Mammary epithelial cell (primary cell): ENCODE data around the gene C19orf25.

Experiments used
- EZH2 ChIP-seq: IDR thresholded peaks from 2 replicates; pipeline ENCODE4 v1.6.1; 2012; ENCODE audit warnings: low read length, inconsistent platforms, borderline replicate concordance
- TF ChIP-seq, protein P1 (sequence below), 2 donors: IDR thresholded peaks in 1 of 2; conservative IDR thresholded peaks in 1 of 2; 2 replicates each; pipeline ENCODE4 v1.5.1; 2011 to 2012; ENCODE audit warnings: inconsistent platforms in 2 of 2, low read length in 2 of 2, mild to moderate bottlenecking in 2 of 2, control low read depth in 1 of 2, low read depth in 1 of 2; ENCODE audit not compliant: insufficient read depth in 1 of 2; ENCODE audit errors: extremely low read depth in 1 of 2

DNA sequence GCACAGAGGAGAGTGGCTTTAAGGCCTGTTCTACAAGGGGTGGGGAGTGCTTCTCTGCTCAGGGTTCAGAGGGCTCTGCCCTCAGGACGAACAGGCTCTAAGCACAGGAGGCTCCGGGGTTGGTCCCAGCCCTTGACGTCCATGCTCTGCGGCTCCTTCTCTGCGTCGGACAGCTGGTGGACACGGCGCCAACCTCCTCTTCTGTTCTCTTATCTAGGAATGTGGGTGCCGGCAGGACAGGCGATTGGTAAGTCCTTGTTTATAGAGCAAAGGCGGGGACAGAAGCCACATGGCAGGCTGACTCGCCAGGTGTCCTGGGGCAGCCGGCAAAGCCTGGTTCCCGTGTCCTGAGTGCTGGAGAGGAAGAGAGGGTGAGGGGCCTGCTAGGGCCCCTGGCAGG lies 49.3 kb downstream of the C19orf25 start:
- no peak for TF ChIP-seq EZH2
- TF ChIP-seq, protein P1, sequence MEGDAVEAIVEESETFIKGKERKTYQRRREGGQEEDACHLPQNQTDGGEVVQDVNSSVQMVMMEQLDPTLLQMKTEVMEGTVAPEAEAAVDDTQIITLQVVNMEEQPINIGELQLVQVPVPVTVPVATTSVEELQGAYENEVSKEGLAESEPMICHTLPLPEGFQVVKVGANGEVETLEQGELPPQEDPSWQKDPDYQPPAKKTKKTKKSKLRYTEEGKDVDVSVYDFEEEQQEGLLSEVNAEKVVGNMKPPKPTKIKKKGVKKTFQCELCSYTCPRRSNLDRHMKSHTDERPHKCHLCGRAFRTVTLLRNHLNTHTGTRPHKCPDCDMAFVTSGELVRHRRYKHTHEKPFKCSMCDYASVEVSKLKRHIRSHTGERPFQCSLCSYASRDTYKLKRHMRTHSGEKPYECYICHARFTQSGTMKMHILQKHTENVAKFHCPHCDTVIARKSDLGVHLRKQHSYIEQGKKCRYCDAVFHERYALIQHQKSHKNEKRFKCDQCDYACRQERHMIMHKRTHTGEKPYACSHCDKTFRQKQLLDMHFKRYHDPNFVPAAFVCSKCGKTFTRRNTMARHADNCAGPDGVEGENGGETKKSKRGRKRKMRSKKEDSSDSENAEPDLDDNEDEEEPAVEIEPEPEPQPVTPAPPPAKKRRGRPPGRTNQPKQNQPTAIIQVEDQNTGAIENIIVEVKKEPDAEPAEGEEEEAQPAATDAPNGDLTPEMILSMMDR (conservative IDR thresholded peaks at IDR 0.05 in 1 of 2, IDR thresholded peaks at IDR 0.05 in 1 of 2; ENCODE audit: extremely low read depth in 1 of 2, insufficient read depth in 1 of 2, low read depth in 1 of 2, low read length in 2 of 2): no peak
